GM18951 (cell line): ENCODE data around the gene COL4A2.

Experiments used
- POLR2A ChIP-seq: IDR thresholded peaks from 4 replicates; pipeline ENCODE4 v1.6.1; 2011; ENCODE audit warnings: mild to moderate bottlenecking; ENCODE audit not compliant: insufficient read length, insufficient read depth; ENCODE audit errors: extremely low read depth
- in situ Hi-C: fragments of 300-500 bp; cut with MboI; formaldehyde crosslinking; loops from one replicate; pipeline ENCODE4 v1.12.0; 2022; ENCODE audit warnings: low sequenced_read_pairs, mixed read lengths, inconsistent platforms; ENCODE audit not compliant: unreplicated experiment

COL4A2 gene

GRCh38 chr13:110300090-110300815 lies 6.8 kb upstream of the COL4A2 start:
- no peak for TF ChIP-seq POLR2A
- in situ Hi-C loops = no loop called here

- in situ Hi-C loops = no loop called here
- TF ChIP-seq POLR2A = no peak
Measured at GRCh38 chr13:110301083-110301482, 6.0 kb upstream of the COL4A2 start.

- no peak for TF ChIP-seq POLR2A
- in situ Hi-C loops = no loop called here
Measured at GRCh38 chr13:110301606-110302553, 5.2 kb upstream of the COL4A2 start.

- no peak for TF ChIP-seq POLR2A
- in situ Hi-C loops = no loop called here
Measured at GRCh38 chr13:110302997-110303396, 4.1 kb upstream of the COL4A2 start.

GRCh38 chr13:110303644-110304043 lies 3.4 kb upstream of the COL4A2 start:
- in situ Hi-C loops = no loop called here
- TF ChIP-seq POLR2A = no peak

- in situ Hi-C loops = no loop called here
- TF ChIP-seq POLR2A = no peak
Measured at GRCh38 chr13:110304256-110304655, 2.8 kb upstream of the COL4A2 start.

- in situ Hi-C loops = no loop called here
- no peak for TF ChIP-seq POLR2A
Measured at GRCh38 chr13:110305001-110305400, 2.1 kb upstream of the COL4A2 start.

- TF ChIP-seq POLR2A = no peak
- in situ Hi-C loops = no loop called here
Measured at GRCh38 chr13:110305544-110305943, 1.5 kb upstream of the COL4A2 start.

GRCh38 chr13:110305949-110306339 lies 1.1 kb upstream of the COL4A2 start:
- in situ Hi-C loops = no loop called here

GRCh38 chr13:110306340-110306959 lies 634 bp upstream of the COL4A2 start:
- in situ Hi-C loops = no loop called here
- no peak for TF ChIP-seq POLR2A

More at GRCh38 chr13:110305949-110306339, 1.1 kb upstream of the COL4A2 start:
- TF ChIP-seq POLR2A = no peak

GRCh38 chr13:110307767-110308655 lies 927 bp downstream of the COL4A2 start:
- in situ Hi-C loops = no loop called here

GRCh38 chr13:110308656-110309359 lies 1.7 kb downstream of the COL4A2 start:
- no peak for TF ChIP-seq POLR2A
- in situ Hi-C loops = no loop called here

More at GRCh38 chr13:110307767-110308655, 927 bp downstream of the COL4A2 start:
- TF ChIP-seq POLR2A = no peak
